IPS-11a (cell line): ENCODE data around the gene OR4K14.
"Not testable (repeated sequence)": the region's sequence is repeated elsewhere in the genome, so short reads cannot be mapped to it uniquely, and the experiment has no call there.

Experiments used
- H3K4me3 ChIP-seq: one replicate; pipeline ENCODE4 v1.5.1; 2013; ENCODE audit warnings: low read depth, low read length, control low read depth

OR4K14 gene

GRCh38 chr14:20019257-20019865, at the start of gene OR4K14:
TSS of gene OR4K14 (minus strand) at chr14:20019307. CDS start at chr14:20015193, 4,114 bp downstream.
- H3K4me3 ChIP-seq = no peak within 1 kb of the TSS

GRCh38 chr14:20059745-20060144, 40.6 kb upstream of the OR4K14 start, which contains the start of gene OR4L1:
TSS of gene OR4L1 (plus strand) at chr14:20060045. CDS start at chr14:20060045, 0 bp downstream.
- H3K4me3 ChIP-seq = no peak within 1 kb of the TSS

- H3K4me3 ChIP-seq = no peak overlapping the region
Observed at GRCh38 chr14:20048202-20048601, 29.1 kb upstream of the OR4K14 start.

- H3K4me3 ChIP-seq = no peak overlapping the region
Observed at GRCh38 chr14:20044243-20044642, 25.1 kb upstream of the OR4K14 start.

GRCh38 chr14:20035938-20036337, 16.8 kb upstream of the OR4K14 start, which contains the start of gene OR4K13:
TSS of gene OR4K13 (minus strand) at chr14:20036038. CDS start at chr14:20034758, 1,280 bp downstream.
- no peak within 1 kb of the TSS for H3K4me3 ChIP-seq

GRCh38 chr14:20035449-20035848, 16.3 kb upstream of the OR4K14 start:
- H3K4me3 ChIP-seq = no peak overlapping the region

GRCh38 chr14:20031058-20031457, 12.0 kb upstream of the OR4K14 start:
- no peak overlapping the region for H3K4me3 ChIP-seq

- H3K4me3 ChIP-seq = no peak overlapping the region
Observed at GRCh38 chr14:20008156-20008555, 11.0 kb downstream of the OR4K14 start.

- H3K4me3 ChIP-seq = no peak overlapping the region
Observed at GRCh38 chr14:20002319-20002718, 16.8 kb downstream of the OR4K14 start.

- no peak within 1 kb of the TSS for H3K4me3 ChIP-seq
Observed at GRCh38 chr14:20001863-20002262, 17.2 kb downstream of the OR4K14 start, which contains the start of gene OR4Q2. TSS of gene OR4Q2 (plus strand) at chr14:20002163.

- no peak overlapping the region for H3K4me3 ChIP-seq
Observed at GRCh38 chr14:19993438-19993837, 25.7 kb downstream of the OR4K14 start.

GRCh38 chr14:19975291-19975690, 43.8 kb downstream of the OR4K14 start, which contains the start of gene OR4K15:
TSS of gene OR4K15 (plus strand) at chr14:19975591. CDS start at chr14:19975591, 0 bp downstream.
- no peak within 1 kb of the TSS for H3K4me3 ChIP-seq

GRCh38 chr14:19974844-19975243, 44.3 kb downstream of the OR4K14 start:
- no peak overlapping the region for H3K4me3 ChIP-seq

- not testable (repeated sequence) for H3K4me3 ChIP-seq
Observed at GRCh38 chr14:19969735-19970134, 49.4 kb downstream of the OR4K14 start.
